HG02938 (cell line): ENCODE data around the gene ZNF70.
A peak's percentile ranks its signal among the peaks of the same experiment; 100 is the strongest.

Source experiments
- ATAC-seq: cut with Tn5 transposase; IDR thresholded peaks from one replicate; pipeline ENCODE4 v1.9.1; 2021; ENCODE audit warnings: mild to moderate bottlenecking, moderate library complexity; ENCODE audit not compliant: unreplicated experiment

The ZNF70 gene

DNA sequence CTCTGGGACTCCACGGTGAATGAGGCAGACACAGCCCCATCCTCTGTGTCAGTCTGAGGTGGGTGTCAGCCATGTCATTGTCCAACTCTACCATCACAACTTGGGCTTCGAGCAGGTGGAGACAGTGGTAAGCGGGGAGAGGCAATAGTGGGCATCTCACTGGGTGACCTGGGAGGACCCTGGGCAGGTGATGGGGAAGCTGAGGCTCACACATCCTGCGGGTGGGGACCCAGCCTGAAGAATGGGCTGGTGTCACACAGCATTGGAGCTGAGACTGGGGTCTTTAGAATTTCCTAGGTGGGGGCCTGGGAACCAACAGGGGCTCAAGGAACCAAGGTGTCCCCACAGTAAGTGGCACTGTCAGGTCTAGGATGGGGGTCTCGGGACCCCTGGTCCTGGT, 28.8 kb upstream of the ZNF70 start:
- ATAC-seq, result no peak

DNA sequence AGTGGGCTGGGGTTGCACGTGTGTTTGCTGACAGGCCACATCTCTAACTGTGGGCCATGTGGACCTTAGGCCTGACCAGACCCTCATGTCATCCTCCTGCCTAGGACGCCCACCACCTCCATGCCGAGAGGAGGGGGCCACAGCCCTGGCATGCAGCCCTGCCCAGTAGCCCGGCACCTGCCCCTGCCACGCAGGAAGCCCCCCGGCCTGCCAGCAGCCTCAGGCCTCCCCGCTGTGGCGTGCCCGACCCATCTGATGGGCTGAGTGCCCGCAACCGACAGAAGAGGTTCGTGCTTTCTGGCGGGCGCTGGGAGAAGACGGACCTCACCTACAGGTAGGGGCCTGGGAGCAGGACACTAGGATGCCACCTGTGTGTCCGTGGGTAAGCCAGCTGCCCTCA, 28.2 kb upstream of the ZNF70 start:
- ATAC-seq, result no peak

DNA sequence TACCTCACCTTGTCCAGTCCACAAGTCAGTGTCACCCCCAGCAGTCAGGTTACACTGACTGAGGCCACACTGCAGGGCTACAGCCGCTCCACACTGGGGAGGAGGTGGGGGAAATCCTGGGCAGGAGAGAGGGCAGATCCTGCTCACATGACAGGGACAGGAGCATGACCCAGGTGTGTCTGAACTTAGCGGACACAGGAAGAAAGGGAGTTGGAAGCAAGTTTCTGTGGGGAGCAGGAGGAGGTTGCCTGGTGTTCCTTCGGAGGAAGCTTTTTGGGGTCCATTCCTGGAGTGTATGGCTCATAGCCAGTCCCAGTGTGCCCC, 27.6 kb upstream of the ZNF70 start:
- ATAC-seq, result no peak

DNA sequence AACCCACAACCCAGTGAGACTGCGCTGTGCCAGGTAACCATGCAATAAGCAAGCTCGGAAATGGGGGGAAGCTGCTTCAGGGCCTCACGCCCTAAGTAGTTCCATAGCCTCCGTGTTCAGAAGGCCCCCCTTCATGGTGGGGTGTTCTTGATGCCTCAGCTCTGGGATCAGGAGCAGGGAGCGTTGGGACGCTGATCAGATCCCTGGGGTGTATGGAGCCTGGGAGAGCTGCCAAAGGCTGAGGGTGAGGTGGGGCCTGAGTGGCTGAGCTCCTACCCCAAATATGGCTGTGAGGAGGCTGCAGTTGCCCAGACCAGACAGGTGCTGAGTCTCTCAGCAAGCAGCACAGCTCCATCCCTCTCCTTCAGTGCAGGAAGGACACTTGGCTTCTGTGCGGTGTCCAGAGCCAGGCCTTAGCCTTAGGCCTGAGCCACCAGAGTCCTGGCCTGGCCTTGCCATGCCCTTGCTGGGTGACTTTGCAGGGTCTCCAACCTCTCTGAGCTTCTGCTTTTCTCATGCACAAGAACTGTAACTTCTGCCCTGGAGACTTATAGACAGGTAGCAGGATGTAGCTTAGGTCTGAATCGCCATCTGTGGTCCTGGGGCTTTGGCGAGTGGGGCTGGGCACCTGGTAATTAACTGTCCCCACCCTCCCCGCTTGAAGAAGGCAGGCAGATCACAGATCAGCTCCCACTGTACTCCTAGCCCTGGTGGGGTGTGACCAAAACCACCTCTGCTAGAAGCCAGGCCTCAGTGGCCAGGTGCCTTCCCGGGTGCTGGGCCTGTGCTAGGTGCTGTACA, 27.1 kb upstream of the ZNF70 start:
- no peak for ATAC-seq

DNA sequence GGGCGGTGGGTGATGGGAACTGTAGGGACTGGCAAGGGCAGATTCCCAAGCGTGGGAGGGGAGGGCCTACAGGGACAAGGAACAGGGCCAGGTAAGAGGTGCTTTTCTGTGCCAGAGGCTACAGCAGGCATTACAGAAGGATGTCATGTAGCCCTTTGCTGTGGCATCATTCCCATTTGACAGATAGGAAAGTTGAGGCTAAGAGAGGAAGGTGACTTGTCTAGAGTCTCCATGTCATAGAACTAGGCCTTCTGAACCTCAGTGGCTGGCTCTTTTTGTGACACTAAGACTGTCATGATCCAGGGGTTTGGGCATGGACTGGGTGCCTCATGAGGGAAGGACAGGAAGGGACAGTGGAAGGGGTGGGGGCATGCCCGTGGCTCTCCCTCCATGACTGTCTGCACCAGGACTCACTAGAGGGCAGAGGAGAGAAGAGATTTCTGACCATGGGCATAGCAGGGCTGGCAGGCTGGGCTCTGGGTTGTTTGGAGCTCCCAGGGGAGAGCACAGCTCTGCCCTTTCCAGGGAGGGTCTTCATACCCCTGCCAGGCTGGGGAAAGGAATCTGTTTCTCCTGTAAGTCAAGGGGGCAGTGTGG, 25.0 kb upstream of the ZNF70 start:
- no peak for ATAC-seq

DNA sequence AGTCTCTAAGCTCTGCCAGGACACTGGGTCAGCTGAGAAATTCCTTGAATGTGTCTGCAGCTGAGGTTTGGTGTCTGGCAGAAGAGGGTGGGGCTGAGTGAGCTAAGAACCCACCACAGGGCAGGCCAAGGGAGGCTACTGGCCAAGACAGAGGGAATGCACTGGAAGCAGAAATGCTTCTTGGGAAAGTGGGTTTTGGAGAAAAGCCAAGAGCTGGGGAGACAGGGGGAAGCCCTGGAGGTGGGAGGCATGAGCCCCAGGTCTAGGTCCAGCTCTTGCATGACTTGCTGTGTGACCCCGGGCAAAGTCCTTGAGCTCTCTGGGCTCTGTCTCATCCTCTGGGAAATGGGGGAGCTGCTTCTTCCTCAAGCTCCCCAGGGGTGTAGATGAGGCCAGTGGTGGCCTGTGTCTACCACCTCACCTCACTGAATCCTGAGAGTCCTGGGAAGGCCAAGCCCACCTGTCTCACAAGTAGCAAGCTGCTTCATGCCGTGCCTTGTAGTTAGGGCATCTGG, 24.1 kb upstream of the ZNF70 start:
- no peak for ATAC-seq

DNA sequence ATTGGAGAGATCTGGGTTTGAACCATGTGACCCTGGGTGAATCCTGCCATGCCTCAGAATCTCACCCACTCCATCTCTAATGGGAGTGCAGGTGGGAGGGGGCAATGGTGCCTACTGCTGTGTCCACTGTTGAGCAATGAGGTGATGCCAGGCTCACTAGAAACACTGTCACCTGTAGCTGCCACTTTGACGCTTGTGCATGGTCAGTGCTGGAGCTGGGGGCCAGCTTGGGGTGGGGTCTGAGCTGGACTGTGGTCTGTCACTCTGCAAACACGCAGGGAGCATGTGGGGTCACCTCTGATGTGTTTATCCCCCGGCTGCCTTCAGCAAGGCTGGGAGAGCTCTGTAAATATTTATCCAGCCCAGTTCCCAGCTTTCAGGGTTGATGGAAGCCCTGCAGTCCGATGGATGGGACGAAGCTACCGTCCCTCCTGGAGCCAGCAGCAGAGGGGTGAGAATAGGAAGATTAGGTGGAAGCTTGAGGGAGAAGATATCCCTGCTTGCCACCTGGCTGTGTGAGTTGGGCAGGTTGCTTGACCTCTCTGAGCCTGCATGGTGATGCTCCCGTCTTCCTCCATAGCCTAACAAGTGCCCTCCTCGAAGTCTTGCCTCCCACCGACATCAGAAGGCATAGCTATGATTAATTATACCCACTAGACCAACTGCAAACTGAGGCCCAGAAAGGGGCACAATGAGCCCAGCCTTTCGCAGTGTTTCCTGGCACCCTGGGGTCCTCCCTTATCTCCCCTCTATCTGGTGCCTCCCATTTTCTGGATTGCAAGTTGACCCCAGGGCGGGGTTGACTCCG, 23.4 kb upstream of the ZNF70 start:
- no peak for ATAC-seq

DNA sequence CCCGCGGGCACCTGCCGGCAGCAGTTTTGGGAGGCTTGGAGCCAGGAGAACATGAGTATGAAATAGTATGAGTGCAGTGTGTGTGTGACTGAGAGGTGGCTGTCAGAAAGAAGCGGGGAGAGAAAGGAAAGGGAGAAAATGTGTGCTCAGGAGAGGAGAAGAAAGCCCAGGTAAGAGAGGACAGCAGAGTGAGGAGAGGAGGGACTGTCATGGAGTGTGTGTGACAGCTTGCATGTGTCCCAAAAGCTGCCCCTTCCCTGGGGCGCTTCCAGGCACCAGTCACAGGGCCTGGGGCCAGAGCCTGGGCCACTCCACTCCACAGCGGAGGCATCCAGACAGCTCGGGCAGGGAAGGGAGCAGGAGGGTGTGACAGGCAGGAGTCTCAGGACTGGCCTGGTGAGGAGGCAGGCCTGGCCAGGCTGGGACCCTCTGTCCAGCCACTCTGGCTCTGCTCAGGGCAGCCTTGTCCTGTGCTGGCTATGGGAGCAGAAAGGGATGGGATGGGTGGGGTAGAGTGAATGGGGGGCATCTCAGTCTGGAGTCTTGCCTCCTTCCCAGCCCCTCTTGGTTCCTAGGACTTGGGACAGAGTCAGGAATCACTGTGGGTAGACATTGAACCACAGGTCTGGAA, 22.7 kb upstream of the ZNF70 start:
- no peak for ATAC-seq

DNA sequence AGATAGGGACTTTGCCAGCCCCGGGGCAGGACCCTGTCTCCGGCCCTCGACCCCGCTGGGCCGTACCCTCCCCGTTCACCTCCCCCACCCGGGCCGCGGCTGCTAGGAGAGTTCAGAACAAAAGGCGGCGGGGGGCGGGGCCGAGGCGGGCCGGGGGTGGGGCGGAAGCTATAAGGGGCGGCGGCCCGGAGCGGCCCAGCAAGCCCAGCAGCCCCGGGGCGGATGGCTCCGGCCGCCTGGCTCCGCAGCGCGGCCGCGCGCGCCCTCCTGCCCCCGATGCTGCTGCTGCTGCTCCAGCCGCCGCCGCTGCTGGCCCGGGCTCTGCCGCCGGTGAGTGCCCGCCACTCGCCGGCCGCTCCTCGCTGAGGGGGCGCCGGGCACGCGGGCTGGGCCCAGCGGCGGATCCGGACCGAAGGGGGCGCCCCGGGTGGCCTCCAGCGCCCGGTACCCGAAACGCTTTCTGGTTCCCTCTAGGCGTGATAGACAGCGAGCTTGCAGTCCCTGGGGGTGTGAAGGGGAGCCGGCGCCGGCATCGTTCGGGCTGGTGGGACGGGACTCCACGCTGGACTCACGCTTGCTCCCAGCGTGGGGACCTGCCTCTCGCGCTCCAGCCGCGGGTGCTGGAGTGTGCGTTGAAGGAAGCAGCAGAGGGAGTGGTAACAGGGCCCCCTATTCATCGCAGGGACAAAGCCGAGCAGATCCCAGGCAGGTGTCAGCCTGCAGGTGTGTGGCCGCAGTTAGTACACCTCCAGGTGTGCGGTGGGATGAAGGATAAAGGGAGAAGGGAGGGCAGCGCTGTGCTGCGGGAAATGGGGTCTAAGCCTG, 21.9 kb upstream of the ZNF70 start, which contains the start of gene MMP11:
MMP11 (plus strand) TSS at position 201 of the 825 bp plus-strand sequence; CDS start at position 223, 22 bp downstream.
- ATAC-seq, result no peak

DNA sequence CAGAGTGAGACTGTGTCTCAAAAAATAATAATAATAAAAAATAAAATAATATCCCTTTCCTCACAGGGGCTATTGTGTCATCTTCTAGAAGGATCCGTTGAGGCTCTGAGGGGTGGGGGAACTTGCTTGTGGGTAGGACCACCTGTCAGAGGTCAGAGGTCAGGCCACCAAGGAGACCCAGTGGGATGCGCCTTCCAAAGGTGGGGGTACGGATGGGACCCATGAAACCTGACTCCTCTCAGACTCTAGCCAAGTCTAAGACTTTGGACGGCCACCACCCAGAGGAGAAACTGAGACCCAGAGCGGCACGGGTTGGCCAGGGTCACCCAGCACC, 21.4 kb upstream of the ZNF70 start:
- no peak for ATAC-seq

DNA sequence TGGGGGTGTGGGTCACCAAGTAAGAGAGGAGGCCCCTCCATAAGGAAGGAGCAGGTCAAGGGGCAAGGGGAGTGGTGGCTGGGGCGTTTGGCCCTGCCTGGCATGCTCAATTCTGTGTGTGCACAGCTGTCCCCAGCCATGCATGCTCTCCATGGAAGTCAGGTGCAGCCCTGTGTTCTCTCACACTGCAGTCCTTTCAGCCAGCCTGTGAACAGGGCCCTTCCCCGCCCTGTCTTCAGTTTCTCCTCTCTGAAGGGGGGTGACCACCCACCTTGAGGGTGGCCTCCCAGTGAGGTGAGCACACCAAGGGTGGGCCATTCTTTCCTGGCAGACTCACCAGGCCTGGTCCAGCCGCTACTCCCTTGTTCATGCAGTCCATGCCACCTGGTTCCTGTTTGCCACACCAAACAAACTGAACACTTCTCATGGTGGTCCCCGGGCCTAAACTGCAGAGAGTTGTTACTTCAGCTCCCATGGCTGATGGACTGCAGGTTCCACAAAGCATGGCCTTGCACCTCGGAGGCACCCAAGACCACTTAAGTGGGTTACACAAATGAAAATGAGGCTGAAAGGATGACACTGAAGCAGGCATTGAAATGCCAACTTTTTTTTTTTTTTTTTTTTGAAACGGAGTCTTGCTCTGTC, 18.5 kb upstream of the ZNF70 start:
- ATAC-seq, result no peak

DNA sequence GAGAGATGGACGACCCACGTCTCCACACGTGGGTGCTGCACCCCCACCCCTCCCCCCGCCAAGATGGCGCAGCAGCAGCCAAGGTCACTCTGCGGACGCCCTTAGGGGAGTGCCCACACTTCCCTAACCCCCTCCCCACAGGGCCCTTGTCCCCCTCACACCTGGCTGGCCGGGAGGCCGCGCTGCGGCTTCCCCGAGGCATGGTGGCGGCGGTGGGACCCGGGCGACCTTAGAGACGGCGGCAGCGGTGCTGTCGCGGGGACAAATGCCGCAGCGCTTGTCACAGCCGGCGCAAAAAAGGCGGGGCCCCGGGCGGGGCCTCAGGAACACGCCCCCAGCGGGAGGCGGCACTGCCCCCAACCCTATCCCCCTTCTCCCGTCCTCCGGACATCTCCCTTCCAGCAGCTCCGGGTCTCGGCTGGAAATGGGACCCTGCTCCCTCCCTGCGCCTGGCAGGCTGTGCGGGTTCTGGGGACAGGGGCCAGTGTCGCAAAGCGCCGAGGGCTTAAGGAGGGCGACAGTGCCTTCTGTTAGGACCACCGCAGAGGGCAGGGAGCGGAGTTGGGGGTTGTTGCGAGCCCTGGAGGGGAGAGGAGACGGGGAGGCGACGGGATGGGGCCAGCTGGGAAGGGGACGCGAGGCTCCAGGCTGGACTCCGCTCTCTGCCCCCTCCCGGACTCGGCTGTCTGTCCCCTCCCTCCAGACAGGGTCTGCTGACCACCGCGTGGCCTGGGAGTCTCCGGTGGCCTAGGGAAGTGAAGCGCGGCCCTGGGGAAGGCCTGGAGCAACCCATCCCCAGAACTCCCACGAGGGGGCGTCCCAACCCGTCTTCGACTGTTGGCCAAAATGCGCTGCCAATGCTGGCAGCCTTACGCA, 17.0 kb upstream of the ZNF70 start, which contains the start of gene CHCHD10:
CHCHD10 (minus strand) TSS at position 300 of the 876 bp plus-strand sequence; CDS start at position 202, 98 bp downstream.
- peak; percentile 42 for ATAC-seq

DNA sequence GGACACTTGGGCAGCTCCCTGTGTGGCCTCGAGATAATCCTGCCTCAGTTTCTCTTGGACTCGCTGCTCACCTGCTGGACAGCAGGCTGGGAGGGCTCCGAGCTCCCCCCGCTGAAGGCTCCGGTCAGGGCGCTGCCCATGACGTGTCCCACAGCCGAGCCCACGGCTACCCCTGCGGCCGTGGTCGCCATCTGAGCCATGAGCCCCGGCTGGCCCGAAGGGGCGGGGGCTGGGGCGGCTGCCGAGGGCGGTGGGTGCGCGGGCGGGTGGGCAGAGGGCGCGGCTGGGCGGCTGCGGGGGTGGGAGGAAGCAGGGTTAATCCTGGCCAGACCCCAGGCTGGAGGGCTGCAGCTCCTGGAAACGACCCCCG, 16.4 kb upstream of the ZNF70 start:
- no peak for ATAC-seq

DNA sequence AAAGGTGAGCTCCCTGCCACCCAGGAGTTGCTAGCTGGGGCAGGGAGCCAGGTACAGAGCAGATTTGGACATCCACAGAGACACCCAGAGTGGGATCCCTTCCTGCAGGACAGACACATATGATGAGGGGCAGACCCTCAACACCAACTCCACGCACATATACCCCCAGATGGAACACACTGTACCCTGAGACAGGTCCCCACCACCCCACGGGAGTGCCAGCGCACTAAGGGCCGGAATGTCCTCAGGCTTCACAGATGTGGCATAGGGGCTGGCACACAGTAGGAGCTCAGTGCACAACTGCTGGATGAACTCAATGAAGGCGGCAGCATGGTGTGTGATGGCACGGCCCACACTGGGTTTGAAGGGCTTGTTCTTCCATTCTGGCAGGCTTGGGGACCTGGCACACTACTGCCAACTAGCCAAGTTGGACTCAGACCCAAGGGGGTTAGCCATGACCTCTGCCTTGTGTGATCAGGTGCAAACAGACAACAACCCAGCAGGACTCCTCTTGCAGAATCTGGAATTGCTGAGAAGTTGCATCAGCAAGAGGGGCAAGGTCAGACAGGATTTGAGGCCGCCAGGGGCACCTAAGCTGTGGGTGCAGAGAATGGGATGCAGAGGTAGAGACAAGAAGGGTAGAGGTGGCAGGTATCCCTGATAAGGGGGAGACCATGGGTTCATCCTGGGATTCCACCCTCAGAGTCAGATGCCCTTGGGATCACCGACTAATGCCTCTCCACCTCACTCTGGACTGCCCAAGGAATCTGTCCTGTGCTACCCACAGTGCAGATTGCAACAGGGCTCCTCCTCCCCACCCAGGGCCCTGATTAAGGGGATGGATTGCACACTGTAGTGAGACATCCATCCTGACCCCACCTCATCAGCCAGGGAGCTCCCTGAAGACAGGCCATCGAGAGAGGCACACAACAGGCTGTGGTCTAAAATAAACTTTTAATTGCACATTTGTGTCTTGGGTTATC, 14.3 kb upstream of the ZNF70 start:
- no peak for ATAC-seq

DNA sequence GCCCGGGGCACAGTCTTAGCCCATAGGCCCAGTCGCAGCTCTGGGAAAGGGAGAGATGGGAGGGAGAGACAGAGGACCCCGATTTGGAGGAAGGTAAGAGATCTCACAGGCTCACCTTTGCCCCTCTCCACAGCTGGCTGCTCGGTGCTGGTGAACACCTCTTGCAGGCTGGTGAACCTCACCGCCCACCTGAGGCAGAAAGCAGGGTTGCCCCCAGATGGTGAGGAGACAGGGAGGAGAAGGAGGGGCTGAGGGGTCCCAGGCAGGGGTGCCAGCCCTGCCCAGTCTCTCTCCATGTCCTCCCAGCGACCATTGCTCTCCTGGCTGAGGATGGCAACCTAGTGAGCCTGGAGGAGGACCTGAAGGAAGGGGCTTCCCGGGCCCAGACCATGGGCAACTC, 13.0 kb upstream of the ZNF70 start:
- ATAC-seq, result no peak

DNA sequence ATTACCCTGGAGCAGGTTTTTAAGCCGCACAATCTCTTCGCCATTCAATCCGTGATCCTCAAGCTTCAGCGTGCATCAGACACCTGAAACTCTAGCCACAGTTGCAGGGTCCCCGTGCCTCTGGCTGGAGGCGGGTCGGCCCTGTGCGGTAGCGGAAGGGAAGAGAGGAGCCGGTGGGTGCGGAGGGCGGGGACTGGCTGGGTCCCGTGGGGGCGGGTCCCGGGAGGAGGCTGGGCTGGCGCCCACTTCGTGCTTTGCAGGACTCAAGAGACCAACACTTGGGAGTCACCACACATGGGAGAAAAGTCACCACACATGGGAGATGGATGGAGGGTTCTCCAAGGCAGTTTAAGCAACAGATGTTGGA, 12.7 kb upstream of the ZNF70 start:
- no peak for ATAC-seq

DNA sequence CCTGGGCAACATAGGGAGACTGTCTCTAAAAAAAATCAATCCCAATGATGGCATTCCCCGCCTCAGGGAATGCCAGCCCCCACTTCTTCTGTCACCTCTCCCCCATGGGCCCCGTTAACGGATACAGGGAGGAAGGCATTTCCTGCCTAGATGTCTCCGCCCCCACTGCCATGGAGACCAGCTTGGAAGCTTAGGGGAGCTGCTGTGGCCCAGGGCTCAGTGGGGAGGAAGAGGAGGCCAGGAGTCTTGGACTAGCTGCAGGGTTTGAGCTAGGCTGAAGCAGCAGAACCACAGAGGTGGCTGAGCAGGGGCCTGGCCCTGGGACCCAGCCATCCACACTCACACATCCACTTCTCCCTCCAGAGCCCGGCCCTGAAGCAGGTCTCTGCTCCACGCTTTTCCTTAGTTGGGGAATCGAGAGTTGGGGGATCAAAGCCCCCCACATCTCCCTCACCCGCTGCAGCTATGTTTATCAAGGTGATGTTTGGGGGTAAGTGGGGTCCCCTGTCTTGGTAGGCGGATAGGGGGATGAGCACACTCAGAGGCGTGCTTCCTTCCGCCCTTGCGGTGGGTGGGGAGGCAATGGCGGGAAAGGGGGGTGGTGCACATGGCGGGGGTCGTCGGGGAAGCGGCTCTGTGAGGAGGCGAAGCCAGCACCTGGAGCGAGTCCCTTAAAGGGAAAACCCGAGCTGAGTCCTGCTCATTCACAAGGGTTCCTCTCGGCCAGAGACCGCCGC, 12.1 kb upstream of the ZNF70 start, which contains the start of gene C22orf15:
C22orf15 (plus strand) TSS at position 149 of the 737 bp plus-strand sequence; CDS start at position 466, 317 bp downstream.
- ATAC-seq, result no peak
